Measurements from ENCODE around the gene SKA3.
"Not testable (repeated sequence)": the region's sequence is repeated elsewhere in the genome, so short reads cannot be mapped to it uniquely, and the experiment has no call there.

SKA3 gene

DNA sequence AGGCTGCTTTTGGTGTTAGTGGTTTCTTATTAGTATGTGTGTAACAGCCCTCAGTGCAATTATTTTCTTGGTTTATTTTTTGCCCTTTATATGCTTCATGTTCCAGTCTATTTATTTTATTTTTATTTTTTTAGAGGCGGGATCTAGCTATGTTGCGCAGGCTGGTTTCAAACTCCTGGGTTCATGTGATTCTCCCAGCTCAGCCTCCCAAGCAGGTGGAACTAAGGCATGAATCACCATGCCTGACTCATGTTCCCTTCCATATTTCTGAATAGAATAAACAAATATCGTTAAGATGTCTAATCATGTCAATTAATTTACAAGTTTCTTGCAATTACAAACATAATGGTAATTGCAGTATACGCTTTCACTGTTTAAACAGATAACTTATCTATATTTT lies 11.7 kb downstream of the SKA3 start:
- DNase-seq = no peak

DNA sequence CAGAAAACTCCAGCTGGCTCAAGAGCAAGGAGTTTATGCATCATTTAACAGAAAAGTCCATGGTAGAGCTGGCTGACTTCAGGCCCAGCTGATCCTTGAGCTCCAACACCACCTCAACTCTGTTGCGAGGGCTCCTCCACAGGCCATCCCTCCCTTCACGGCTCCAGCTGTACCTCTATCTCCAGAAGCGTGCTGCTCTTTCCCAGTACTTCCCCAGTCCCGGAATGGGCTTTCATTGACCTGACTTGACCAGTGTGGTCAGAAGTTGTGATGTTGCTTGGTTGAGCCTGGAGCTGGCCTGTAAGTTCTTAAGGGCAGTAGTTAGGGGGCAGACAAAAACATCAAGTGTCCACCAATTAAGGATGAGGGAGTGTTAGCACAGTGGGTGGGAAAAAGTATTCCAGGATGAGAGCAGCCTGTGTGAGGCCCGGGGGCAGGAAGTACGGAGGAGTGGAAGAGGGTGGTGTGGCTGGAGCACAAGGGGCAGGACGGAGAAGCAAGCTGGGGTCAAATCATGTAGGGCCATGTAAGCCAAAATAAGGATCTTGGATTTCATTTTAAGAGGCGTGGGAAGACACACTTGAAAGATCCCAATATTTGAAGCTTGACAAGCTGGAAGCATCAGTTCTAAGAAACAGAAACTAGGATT lies 24.0 kb downstream of the SKA3 start:
- DNase-seq = no peak

- DNase-seq = no peak
These were observed 26.3 kb downstream of the SKA3 start for GRCh38 chr13:21150013-21150412.

DNA sequence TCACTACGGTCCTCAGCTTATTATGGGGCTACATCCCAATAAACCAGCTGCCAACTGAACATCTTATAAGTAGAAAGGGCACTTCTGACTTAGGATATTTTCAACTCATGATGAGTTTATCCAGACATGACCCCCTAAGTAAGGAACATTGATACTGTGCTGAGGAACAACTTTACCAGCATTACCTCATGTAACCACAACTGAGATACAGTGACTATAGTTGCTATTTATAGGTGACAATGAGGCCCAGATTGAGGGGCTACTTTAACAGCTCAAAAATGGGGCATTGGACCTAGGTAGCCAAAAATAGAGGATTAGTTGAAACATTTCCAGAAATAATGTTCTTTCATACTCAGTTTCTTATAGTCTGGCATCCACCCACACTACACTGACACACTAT lies 26.8 kb downstream of the SKA3 start:
- DNase-seq = peak; percentile 46

- no peak for DNase-seq
These were observed 27.6 kb downstream of the SKA3 start for GRCh38 chr13:21148557-21149258.

DNA sequence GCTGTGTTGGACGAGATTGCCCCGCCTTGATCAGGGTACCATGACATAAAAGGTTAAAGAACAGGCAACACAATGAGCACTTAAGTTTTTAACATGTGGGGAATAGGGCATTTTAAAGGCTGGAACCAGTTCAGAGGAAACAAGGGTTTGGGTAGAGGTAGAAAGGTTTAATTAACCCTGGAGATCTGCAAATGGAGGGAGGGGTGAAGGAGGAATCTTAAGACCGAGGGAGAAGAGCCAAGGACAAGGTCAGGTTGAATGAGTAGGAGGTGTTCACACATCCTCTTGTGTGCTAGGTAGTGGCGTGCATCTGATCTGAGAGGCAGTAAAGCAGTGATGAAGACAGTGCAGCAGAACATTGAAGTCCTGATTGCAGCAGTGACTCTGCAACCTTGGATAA lies 28.5 kb downstream of the SKA3 start:
- no peak for DNase-seq

- no peak for DNase-seq
These were observed 33.6 kb downstream of the SKA3 start for GRCh38 chr13:21142766-21143165.

- DNase-seq = no peak
These were observed 37.0 kb downstream of the SKA3 start for GRCh38 chr13:21139374-21139773.

DNA sequence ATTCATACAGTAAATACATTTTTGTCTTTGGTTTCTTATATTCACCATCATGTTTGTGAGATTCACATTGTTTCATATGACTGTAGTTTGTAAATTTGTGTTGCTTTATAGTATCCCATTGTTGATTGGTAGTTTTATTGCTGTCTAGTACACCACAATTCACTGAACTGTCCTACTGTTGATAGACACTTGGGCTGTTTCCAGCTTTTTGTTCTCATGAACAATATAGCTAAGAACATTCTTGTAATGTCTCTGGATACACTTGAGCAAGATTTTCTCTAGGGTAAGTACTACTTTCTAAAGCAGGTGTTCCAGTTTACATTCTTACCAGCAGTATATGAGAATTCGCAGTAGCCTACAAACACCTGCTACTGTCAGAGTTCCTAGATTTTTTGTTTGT lies 37.8 kb downstream of the SKA3 start:
- no peak for DNase-seq

DNA sequence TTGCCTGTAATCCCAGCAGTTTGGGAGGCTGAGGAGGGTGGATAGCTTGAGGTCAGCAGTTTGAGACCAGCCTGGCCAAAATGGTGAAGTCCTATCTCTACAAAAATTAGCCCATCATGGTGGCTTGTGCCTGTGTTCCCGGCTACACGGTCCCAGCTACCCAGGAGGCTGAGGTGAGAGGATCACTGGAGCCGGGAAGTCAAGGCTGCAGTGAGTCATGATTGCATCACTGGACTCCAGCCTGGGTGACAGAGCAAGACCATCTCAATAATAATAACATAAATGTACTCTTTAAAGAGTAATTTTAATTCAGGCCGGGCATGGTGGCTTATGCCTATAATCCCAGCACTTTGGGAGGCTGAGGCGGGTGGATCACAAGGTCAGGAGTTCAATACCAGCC lies 38.7 kb downstream of the SKA3 start:
- DNase-seq = peak; percentile 8

GRCh38 chr13:21135833-21136232 lies 40.5 kb downstream of the SKA3 start:
- DNase-seq = not testable (repeated sequence)

- no peak for DNase-seq
These were observed 41.9 kb downstream of the SKA3 start for GRCh38 chr13:21134475-21134874.

GRCh38 chr13:21133077-21133476 lies 43.3 kb downstream of the SKA3 start:
- no peak for DNase-seq

DNA sequence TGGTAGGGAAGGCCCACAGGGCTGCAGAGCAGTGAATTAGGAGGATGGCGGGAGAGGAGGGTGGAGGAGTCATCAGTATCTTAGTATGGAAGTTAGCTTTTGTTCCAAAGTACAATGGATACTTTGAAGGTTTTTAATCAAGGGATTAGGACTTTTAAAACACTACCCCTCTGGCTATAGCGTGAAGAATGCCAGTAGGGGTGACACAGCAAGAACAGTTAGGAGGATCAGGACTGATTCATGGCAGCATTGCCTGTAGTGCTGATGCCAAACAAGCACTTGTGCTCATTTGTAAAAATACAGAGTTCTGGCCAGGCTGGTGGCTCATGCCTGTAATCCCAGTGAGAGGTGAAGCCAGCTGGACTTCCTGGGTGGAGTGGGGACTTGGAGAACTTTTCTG lies 46.2 kb downstream of the SKA3 start:
- DNase-seq = no peak

- peak; percentile 9 for DNase-seq
These were observed 51.5 kb downstream of the SKA3 start for GRCh38 chr13:21124852-21125251.

- no peak for DNase-seq
These were observed 52.4 kb downstream of the SKA3 start for GRCh38 chr13:21123956-21124355.

DNA sequence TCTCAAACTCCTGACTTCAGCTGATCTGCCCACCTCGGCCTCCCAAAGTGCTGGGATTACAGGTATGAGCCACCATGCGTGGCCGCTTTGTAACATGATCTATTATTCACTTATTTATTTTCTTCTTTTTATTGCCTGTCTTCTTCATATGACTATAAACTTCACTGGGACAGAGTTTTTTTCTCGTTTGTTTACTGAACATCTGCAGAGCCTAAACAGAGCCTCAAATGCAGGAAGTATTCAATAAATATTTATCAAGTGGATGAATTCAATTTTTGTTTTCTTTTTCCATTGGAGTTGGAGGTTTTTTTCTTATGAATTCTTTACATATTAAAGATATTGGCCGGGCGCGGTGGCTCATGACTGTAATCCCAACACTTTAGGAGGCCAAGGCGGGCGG lies 54.7 kb downstream of the SKA3 start:
- no peak for DNase-seq

DNA sequence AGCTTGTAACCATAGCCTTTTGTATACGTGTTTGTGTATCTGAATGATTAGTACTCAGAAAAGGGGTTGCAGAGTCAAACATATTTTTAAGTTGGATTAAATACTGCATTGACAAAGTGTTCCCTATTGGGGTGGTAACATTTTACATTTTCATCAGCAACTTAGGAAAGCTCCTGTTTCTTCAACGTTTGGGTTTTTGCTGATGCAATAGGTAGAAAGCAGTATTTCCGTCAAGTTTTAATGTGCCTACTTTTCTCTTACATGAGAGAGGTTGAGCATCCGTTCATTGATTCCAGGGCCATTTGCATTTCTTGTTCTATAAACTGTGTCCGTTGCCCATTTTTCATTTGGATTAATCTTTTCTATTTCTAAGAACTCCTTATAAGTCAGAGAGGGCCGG lies 56.2 kb downstream of the SKA3 start:
- DNase-seq = no peak

GRCh38 chr13:21119526-21119925 lies 56.8 kb downstream of the SKA3 start:
- no peak for DNase-seq

DNA sequence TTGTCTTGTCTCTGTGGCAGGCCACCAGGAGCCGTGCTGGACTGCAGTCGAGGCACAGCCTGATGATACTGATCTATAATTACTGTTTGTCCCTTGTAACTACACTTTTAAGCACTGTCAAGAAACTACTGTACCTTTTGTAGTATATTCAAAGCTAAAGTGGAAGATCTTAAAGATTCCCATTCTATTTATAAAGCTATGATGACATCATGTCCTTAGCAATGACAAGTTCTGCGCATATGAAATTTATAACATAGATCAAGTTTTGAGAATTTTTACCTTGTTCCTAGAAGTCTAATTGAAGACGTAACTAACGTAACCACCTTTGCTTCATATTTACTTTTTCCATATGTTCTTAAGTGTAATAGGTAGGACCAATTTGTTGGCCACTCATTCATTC lies 58.2 kb downstream of the SKA3 start:
- DNase-seq = no peak

DNA sequence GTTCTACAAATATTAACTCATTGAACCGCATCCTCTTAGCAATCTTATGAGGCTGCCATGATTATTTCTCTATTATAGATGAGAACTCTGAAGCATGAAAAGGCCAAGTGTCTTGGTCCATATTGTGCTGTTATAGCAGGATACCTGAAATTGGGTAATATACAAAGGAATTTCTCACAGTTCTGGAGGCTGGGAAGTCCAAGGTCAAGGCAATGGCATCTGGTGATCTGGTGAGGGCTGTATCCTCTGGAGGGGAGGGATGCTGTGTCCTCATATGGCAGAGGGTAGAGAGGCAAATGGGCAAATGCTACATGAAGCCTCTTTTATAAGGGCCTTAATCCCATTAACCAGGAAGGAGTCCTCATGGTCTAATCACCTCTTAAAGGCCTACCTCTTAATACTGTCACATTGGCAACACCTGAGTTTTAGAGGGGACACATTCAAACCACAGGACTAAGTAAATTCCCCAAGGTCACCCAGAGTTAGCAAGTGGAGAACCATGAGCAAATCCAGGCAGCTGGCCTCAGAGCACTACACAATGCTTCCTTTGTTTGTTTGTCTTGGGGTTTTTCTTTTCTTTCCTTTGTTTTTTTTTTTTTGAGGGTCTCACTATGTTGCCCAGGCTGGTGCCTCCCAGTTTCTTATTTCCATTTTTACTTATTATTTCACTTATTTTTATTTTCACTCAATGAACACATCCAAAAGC lies 59.1 kb downstream of the SKA3 start:
- DNase-seq = no peak

DNA sequence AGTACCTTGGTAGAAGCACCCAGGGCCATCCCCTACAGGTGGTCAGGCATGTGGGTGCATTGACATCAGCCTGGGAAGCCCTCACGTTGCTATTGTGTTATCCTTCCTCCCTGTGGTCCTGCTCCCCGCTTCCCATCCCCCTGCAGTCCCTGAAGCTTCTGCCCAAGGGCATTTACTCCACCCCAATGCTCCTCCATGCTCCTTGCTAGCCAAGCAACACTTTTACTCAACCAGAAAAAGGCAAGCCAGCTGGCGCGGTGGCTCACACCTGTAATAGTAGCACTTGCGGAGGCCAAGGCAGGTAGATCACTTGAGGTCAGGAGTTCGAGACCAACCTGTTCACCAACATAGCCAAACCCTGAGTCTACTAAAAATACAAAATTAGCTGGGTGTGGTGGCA lies 60.2 kb downstream of the SKA3 start:
- no peak for DNase-seq

- no peak for DNase-seq
These were observed 61.1 kb downstream of the SKA3 start for GRCh38 chr13:21115231-21115630.

DNA sequence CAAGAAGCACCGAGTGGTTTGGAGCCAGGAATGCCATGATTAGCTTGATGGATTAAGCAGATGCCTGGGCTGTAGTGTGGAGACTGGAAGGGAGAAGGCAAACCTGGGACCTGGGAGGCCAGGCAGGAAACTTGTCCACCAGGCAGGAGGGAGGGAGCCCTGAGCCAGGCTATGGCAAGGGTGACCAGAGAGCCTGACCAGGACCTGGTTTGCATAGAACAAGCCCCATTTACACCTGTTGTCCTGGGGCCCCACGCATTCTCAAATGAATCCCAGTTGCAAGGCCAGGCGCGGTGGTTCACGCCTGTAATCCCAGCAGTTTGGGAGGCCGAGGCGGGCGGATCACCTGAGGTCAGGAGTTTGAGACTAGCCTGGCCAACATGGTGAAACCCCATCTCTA lies 64.8 kb downstream of the SKA3 start:
- DNase-seq = no peak

Measured in MV-4-11 (cell line).